Superior temporal gyrus (tissue), 1 donor: Measurements from ENCODE around the gene RBPJL.
"Not testable (repeated sequence)": the region's sequence is repeated elsewhere in the genome, so short reads cannot be mapped to it uniquely, and the experiment has no call there.

Experiments
- DNase-seq: peaks from one replicate; pipeline ENCODE4 v3.0.0-alpha.2; 2016; ENCODE audit errors: extremely low spot score

RBPJL gene

DNA sequence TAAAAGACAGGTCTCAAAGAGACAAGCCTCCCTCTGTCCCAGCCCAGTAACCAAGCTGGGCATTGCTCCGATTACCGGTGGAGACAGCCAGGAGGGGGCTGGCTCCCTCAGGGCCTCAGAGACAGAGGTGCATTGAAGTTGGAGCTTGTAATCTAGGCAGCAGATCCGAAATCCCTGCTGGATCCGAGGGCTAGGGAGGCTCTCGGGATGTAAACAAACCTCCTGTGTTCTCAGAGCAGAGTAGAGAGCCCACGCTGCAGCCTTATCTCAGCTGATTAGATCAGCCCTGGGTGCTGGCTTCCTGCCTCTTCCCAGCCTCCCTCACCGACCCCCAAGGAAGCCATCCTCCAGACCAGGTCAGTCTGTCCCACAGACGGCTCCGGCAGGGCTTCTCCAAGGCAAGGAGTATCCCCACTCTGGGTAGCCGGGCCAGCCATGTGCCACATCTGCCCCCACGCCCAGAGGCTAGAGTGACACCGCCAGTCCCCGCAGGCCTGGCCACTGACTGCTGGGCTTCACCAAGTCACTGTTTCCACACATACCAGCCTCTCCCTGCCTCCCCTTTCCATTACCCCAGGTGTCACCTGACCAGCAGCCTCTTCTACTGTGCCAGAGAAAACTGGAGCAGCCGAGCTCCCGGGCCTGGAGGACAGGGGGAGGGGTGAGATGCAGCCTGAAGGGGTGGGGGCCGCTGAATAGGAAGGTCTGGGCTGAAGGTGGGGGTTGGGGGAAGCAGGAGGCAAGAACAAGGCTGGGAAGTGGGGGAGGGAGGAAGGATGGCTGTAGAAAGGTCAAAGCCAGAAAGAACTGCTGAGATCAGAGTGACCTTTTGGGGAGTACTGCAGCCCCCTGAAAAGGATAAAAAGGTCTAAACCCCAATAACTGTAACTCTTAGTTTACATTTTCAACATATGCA is 35.6 kb downstream of the RBPJL start:
- DNase-seq = peak; percentile 56

- DNase-seq = no peak
Observed at GRCh38 chr20:45342855-45343531, 36.4 kb downstream of the RBPJL start.

DNA sequence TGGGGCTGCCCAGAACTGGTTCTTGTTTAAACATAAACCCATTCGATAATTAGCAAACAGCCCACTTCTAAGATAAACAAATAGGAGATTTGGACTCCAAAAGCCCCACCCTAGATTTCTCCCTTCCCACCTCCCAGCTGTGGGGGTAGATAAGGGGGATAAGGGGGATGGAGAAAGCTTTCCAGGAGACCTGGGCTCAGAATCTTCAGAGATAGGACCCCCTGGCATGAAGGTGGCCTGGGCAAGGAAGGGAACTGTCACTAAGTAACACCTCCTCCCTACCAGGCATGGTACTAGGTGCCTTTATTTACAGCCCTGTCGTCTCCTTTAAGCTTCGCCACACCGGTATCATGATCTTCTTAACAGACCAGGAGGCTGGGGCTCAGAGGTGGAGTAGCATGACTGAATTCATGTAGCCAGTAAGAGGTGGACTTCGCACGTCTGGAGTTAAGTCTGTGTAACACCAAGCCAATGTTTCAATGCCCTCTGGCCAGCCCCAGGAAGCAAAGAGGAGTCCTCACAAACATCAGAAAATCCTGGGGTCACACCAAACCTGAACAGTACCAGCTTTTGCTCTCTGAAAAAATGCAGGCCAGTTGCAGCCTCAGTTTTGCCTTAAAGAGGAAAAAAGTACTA is 37.0 kb downstream of the RBPJL start:
- DNase-seq = no peak

GRCh38 chr20:45344168-45344860 is 37.7 kb downstream of the RBPJL start:
- DNase-seq = no peak

GRCh38 chr20:45345104-45345936 is 38.7 kb downstream of the RBPJL start:
- no peak for DNase-seq

- DNase-seq = no peak
Observed at GRCh38 chr20:45346291-45346718, 39.7 kb downstream of the RBPJL start.

DNA sequence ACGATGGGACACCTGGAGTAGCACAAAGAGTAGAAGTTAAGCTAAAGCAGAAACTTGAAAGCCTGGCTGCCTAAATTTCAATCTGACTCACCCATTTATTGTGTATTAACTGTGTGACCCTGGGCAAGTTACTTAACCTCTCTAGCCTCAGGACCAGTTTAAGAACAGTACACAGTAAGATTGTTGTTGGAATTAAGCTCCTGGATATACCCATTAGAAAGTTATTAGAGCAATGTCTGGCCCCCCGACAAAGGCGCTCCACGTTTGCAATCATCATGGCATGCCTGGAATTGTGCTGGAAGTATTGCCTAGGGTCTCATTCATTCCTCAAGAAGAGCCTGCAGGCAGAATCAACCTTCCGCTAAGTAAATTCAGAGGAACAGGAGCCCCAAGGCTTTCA is 40.2 kb downstream of the RBPJL start:
- no peak for DNase-seq

DNA sequence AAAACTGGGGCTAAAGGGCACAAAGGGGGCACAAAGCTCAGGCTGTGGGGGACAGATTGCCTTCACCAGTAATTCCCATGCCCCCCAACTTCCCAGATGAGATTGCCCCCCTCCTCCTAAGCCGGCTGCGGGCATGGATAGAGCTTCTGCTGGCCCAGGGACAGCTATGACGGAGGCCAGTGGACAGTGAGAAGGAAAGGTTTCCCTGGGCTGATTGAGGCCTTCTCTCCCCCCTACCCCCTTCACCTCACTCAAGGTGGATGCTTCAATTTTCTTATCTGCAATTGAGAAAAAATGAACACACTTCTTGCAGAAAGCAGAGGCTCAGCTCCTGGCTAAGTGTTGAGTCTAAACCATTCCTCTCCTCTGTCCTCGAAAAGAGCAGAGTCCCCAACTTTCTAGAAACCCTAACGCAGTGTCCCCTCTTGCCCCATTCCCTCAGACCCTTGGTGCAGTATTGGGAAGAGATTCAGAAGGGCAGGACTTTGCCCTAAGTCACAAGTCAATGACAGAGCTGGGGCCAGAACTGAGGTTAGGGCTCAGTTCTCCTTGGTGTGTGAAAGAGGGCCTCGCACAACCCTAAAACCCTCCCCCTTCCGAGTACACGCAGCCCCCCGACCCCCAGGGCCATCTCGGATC is 40.8 kb downstream of the RBPJL start:
- DNase-seq = no peak

- no peak for DNase-seq
Observed at GRCh38 chr20:45347936-45348778, 41.5 kb downstream of the RBPJL start, which contains the start of gene SDC4. Gene SDC4, minus strand, starts transcription at chr20:45348424. Its CDS starts 40 bp downstream, at chr20:45348384.

- DNase-seq = no peak
Observed at GRCh38 chr20:45350217-45350616, 43.6 kb downstream of the RBPJL start.

GRCh38 chr20:45350795-45351194 is 44.2 kb downstream of the RBPJL start:
- DNase-seq = not testable (repeated sequence)

GRCh38 chr20:45352729-45353128 is 46.1 kb downstream of the RBPJL start:
- no peak for DNase-seq

- DNase-seq = no peak
Observed at GRCh38 chr20:45353746-45354145, 47.1 kb downstream of the RBPJL start.

GRCh38 chr20:45354423-45355208 is 48.0 kb downstream of the RBPJL start:
- DNase-seq = no peak

DNA sequence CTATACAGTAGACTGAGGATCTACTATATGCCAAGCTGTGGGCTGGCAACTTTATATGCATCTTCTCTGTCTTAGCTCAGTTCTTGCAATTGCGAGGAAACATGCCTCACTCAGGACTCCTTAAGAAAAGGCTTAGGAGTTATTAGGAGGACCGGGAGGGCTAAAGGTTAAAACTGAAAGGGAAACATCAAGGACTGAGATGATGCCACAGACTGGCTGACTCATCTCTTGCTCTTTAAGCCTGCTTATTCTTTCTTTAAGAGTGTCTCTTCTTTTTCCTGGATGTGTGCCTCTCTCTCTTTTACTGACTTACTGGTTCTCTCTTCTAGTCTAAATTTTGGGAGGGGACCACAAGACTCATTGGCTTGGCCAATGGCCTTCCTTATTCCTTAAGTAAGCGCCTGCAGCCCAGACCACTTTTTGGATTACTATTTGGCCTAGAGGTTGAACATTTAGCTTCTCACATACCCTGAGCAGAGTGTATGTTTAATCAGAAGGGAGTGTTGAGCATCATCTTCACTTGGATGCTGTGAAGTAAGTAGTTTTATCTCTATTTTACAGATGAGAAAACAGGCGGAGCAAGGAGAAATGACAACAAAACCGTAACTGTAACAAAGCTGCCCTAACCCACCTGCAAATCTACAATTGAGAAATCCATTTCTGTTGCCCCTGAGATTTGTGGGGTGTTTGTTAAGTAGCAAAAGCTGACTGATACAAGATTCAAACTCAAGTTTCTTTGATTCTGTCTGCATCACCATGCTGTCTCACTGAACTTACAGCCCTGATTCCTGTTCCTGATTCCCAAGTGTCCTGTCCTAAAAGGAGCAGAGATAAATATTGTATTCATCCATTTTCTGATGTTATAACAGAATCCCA is 48.8 kb downstream of the RBPJL start:
- DNase-seq = no peak

DNA sequence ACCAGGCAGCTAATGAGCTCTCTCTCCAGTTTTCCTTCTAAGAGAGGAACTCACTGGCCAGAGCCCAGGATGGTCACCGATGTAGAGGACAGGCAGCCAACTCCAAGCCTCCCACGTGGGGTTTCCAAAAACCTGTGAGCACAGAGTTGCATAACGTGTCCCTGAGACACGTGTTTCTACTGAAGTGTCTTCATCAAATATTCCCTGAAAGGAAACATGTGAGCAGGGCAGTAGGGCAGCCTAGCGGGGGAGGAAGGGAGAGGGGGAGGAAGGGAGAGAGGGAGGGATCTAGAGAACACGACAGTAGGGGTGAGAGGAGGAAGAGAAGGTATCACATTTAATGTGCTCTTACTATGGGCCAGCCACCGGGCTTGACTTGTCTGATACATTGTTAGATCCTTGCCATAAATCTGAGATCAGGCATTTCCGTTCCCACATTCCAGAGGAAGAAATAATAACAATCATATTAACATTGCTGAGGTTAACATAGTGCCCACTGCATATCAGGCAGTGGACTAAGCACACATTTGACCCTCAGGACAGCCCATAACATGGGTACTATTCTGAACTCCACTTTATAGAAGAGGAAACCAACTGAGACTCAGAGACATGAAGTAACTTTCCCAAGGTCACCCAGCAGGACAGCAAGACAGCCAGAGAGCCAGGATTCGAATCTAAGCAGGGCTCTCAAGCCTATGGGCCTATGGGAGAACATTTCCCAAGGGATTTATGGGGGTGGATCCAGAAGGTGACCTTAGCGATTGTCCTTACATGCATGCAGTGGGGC is 51.8 kb downstream of the RBPJL start:
- peak; percentile 80 for DNase-seq

DNA sequence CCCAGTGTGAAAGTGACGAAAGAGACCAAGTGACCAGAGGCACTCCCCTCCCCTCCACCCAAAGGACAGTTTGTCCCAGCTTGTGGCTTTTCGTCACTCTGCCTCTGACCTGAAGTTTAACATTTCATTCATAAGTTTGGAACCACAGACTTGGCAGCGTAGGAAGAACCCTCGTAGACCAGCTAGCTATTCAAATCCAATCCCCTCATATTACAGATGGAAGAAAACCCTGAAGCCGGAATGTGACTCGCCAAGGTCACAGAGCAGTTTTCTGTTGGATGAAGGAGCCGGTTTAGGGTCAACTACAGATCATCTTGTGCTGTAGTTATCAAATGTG is 52.4 kb downstream of the RBPJL start:
- DNase-seq = no peak
